BLaER1 treated with 17β-estradiol and CSF1 and Interleukin-3, amounts not matched to agents 10 nM and 100 nM (cell line): ENCODE measurements around the gene SUN5.
A peak's percentile ranks its signal among the peaks of the same experiment; 100 is the strongest.

ENCODE experiments used
- H3K27ac ChIP-seq, 11 experiments: shearing (Covaris generic); formaldehyde crosslinking; 2 replicates each; pipeline ENCODE4 v1.8.1; 2022
- H3K27me3 ChIP-seq, 11 experiments: shearing (Covaris generic); formaldehyde crosslinking; 2 replicates each; pipeline ENCODE4 v1.8.1; 2022
- H3K36me3 ChIP-seq, 11 experiments: shearing (Covaris generic); formaldehyde crosslinking; 2 replicates each; pipeline ENCODE4 v1.8.1; 2022
- H3K4me1 ChIP-seq, 10 experiments: shearing (Covaris generic); formaldehyde crosslinking; 2 replicates each; pipeline ENCODE4 v1.8.1; 2022
- H3K4me2 ChIP-seq, 11 experiments: shearing (Covaris generic); formaldehyde crosslinking; 2 replicates each; pipeline ENCODE4 v1.8.1; 2022
- H3K4me3 ChIP-seq, 10 experiments: shearing (Covaris generic); formaldehyde crosslinking; 2 replicates each; pipeline ENCODE4 v1.8.1; 2022
- H3K9ac ChIP-seq, 11 experiments: shearing (Covaris generic); formaldehyde crosslinking; 2 replicates each; pipeline ENCODE4 v1.8.1; 2022
- H3K9me3 ChIP-seq, 11 experiments: shearing (Covaris generic); formaldehyde crosslinking; replicated peaks in 1 of 11; 2 replicates each; pipeline ENCODE4 v1.8.1; 2022
- H4K20me1 ChIP-seq, 11 experiments: shearing (Covaris generic); formaldehyde crosslinking; 2 replicates each; pipeline ENCODE4 v1.8.1; 2022
- Cebpa-rat ChIP-seq, 11 experiments: shearing (Covaris generic); IDR thresholded peaks; 2 replicates each; pipeline ENCODE4 v1.8.1; 2022

Gene SUN5

GRCh38 chr20:33015700-33016580 lies 11.7 kb upstream of the SUN5 start:
- no peak for TF ChIP-seq Cebpa-rat (IDR thresholded peaks at IDR 0.05)
- H3K27ac ChIP-seq, result no peak overlapping the region
- H4K20me1 ChIP-seq, result no peaks in the 10 kb centered on the region
- H3K9ac ChIP-seq, result no peak overlapping the region
- no peaks in the 10 kb centered on the region for H3K9me3 ChIP-seq
- no peak overlapping the region for H3K4me2 ChIP-seq
- peaks cover 0 to 16% (median 9%) of the 10 kb centered on the region in 10 experiments; a peak in 11 of 20 replicates for H3K4me1 ChIP-seq
- no peaks in the 10 kb centered on the region for H3K36me3 ChIP-seq
- no peaks in the 10 kb centered on the region for H3K27me3 ChIP-seq
- H3K4me3 ChIP-seq, result no peak overlapping the region

DNA sequence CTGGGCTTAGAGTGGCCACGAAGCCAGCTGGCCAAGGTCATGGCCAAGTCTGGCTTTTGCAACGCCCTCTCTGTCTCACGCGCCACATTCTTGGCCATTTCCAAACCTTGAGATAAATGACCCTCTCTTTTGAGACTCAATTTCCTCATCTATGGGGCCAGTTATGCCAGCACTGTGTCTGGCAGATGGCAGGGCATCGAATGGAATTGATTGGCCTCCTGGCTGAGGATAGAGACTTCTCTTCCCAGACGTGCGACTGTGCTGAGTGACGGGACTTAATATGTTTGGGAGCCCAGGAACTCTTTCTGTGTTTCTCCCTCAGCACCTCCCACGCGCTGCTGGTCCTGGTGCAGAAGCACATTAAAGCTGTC lies 10.9 kb upstream of the SUN5 start:
- Histone ChIP-seq H3K27me3 (no peaks in the 10 kb centered on the region), H3K27ac (no peak overlapping the region), H3K36me3 (no peaks in the 10 kb centered on the region), H3K4me2 (peak overlapping the region in 4 of 11 experiments; percentile 40 to 51 (median 46); a peak in 5 of 22 replicates), H3K4me1 (peaks cover 0 to 20% (median 11%) of the 10 kb centered on the region in 10 experiments; a peak in 14 of 20 replicates), H3K9me3 (no peaks in the 10 kb centered on the region), H4K20me1 (no peaks in the 10 kb centered on the region), H3K4me3 (no peak overlapping the region), H3K9ac (no peak overlapping the region)
- no peak for TF ChIP-seq Cebpa-rat (IDR thresholded peaks at IDR 0.05)

DNA sequence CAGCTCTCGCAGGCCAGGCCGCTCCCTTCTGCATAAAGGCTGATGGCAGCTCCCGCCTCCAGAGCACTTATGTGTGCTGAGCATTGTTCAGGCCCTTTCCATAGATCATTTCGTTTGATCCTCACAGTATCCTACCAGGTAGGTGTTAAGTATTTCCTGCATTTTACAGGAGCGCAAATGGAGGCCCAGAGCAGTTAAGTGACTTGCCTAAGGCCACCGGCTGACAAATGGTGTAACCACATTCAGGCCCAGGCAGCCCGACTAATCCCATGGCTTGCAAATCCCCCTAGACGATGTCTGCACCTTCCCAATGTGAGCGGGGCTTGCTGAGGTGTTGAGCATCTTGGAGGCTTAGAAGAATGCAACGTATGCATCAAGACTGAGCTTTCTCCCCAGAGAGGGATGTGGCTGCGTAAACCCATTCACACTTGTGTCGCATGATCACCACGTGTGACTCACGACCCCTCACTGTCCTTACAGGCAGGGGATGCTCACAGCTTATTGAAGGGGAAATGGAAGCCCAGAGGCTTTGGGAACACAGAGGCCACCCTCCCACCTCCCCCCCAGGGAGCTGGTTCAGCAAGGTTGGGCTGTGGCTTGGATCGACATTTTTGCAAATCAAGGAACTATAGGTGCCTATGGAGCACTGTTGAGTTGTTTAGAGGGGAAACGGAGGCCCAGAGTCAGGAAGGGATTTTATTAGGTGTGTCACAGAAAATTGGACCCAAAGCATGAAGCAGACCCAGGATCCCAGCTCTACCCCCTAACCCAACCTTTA lies 10.3 kb upstream of the SUN5 start:
- H3K4me1 ChIP-seq, result peaks cover 3 to 25% (median 17%) of the 10 kb centered on the region in 10 experiments
- no peaks in the 10 kb centered on the region for H3K36me3 ChIP-seq
- peak overlapping the region in 8 of 11 experiments; percentile 4 to 51 (median 38); a peak in 13 of 22 replicates for H3K4me2 ChIP-seq
- no peak overlapping the region for H3K4me3 ChIP-seq
- no peak overlapping the region for H3K9ac ChIP-seq
- H3K27ac ChIP-seq, result no peak overlapping the region
- H4K20me1 ChIP-seq, result no peaks in the 10 kb centered on the region
- no peaks in the 10 kb centered on the region for H3K9me3 ChIP-seq
- no peak for TF ChIP-seq Cebpa-rat (IDR thresholded peaks at IDR 0.05)
- no peaks in the 10 kb centered on the region for H3K27me3 ChIP-seq

DNA sequence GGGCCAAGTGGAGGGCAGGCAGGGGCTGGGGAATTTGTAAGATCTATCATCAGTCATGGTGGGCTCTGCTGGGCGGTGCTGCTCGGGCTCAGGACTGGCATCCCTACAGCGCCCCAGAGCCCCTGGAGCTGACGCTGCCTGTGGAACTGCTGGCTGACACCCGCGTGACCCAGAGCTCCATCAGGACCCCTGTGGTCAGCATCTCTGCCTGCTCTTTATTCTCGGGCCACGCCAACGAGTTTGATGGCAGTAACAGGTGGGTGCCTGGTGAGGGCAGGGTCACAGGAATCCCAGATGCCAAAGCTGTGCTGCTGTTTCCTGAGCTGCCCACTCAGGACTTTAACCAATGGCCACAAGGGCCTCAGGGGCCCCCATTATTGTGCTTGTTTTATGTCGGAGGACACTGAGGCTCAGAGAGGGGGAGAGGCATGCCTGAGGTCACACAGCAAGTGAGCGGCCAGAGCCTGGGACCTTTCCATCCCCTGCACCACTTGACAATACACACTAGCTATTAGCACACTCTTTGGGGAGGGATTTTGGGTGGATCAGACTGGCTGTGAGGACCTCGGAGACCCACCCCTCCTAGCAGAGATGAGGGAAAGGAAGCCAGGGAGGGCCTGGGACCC lies 9.6 kb upstream of the SUN5 start:
- TF ChIP-seq Cebpa-rat (IDR thresholded peaks at IDR 0.05), result no peak
- H4K20me1 ChIP-seq, result no peaks in the 10 kb centered on the region
- peaks cover 10 to 33% (median 24%) of the 10 kb centered on the region in 10 experiments for H3K4me1 ChIP-seq
- no peak overlapping the region for H3K9ac ChIP-seq
- H3K36me3 ChIP-seq, result no peaks in the 10 kb centered on the region
- no peak overlapping the region for H3K27ac ChIP-seq
- no peaks in the 10 kb centered on the region for H3K27me3 ChIP-seq
- H3K4me2 ChIP-seq, result peak overlapping the region in 7 of 11 experiments; percentile 4 to 51 (median 40); a peak in 11 of 22 replicates
- H3K9me3 ChIP-seq, result no peaks in the 10 kb centered on the region
- H3K4me3 ChIP-seq, result no peak overlapping the region

DNA sequence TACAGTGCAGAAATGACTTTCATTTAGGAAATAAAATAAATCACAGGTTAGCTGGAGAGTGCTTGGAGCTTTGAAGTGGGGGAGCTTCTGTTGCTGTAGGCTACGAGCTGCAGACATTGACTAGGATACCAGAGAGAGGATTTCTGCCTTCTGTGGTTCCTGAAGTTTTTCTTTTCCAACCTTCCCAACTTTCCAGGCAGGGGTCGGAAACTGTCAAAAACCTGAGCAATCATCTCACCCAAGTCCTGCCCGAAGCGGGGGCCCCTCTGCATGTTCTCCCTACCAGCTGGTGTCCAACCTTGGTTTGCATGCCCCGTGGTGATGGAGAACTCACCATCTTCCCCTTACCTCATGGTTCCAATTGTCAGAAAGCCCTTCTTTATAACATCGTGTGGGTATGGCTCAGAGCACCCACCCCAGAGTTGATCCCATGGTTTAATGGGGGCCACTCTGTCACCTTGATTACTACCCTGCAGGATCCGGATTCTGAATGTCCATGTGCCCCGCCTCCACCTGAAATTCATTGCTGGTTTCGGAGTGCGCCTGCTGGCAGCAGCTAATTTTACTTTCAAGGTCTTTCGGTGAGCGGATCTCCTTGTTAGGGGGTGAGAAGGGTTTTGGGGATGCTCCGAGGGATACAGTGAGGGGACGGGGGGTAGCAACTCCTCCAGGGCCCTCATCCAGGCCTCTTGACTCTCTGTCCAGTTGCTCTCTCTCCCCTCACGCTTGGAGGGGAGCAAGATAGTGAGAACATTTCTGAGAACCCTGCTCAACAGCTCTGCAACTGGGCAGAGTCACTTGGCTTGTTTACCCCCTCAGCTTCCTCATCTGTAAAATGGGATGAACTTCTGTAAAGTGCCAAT lies 8.3 kb upstream of the SUN5 start:
- TF ChIP-seq Cebpa-rat (IDR thresholded peaks at IDR 0.05), result no peak
- Histone ChIP-seq H4K20me1 (no peaks in the 10 kb centered on the region), H3K4me3 (no peak overlapping the region), H3K4me2 (no peak overlapping the region), H3K27me3 (no peaks in the 10 kb centered on the region), H3K4me1 (peaks cover 10 to 41% (median 30%) of the 10 kb centered on the region in 10 experiments), H3K9ac (no peak overlapping the region), H3K27ac (no peak overlapping the region), H3K9me3 (no peaks in the 10 kb centered on the region), H3K36me3 (no peaks in the 10 kb centered on the region)

- no peak overlapping the region for H3K9ac ChIP-seq
- no peaks in the 10 kb centered on the region for H3K36me3 ChIP-seq
- H3K9me3 ChIP-seq, result no peaks in the 10 kb centered on the region
- H3K27ac ChIP-seq, result no peak overlapping the region
- no peak overlapping the region; a peak in 1 of 22 replicates for H3K4me2 ChIP-seq
- no peak for TF ChIP-seq Cebpa-rat (IDR thresholded peaks at IDR 0.05)
- H3K4me3 ChIP-seq, result no peak overlapping the region
- H4K20me1 ChIP-seq, result no peaks in the 10 kb centered on the region
- H3K4me1 ChIP-seq, result peaks cover 10 to 41% (median 30%) of the 10 kb centered on the region in 10 experiments
- no peaks in the 10 kb centered on the region for H3K27me3 ChIP-seq
These were observed 6.6 kb upstream of the SUN5 start for GRCh38 chr20:33010674-33011449.

DNA sequence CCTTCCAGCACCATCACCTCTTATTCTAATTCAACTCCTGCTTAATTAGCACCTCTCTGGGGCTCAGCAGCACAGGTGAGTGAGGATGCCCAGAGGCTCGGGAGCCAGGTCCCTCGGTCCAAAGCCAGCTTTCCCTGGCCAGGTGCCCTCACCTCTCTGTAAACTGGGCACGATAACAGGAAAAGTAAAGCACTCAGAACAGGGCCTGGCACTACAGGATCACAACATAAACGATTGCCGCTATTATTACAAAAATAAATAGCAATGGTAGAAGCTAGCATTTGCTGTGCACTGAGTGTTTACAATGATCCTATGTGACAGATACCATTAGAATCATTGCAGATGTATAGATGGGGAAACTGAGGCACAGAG lies 5.9 kb upstream of the SUN5 start:
- Histone ChIP-seq H3K27me3 (no peaks in the 10 kb centered on the region), H3K36me3 (no peaks in the 10 kb centered on the region), H3K27ac (peak overlapping the region in 1 of 11 experiments; percentile 21; a peak in 1 of 22 replicates), H3K4me3 (no peak overlapping the region), H3K9ac (0 out of 22 replicates have a peak overlapping the region, but pooled peaks of 1 of the 11 experiments have one; percentile 7), H4K20me1 (no peaks in the 10 kb centered on the region), H3K9me3 (peaks cover 0 to 5% (median 4%) of the 10 kb centered on the region in 11 experiments; a peak in 5 of 22 replicates), H3K4me2 (peak overlapping the region in 9 of 11 experiments; percentile 48 to 86 (median 77); a peak in 17 of 22 replicates), H3K4me1 (peaks cover 10 to 41% (median 30%) of the 10 kb centered on the region in 10 experiments)
- no peak for TF ChIP-seq Cebpa-rat (IDR thresholded peaks at IDR 0.05)
